HG03045 (cell line): ENCODE measurements around the gene TXN2.
"Not testable (repeated sequence)": the region's sequence is repeated elsewhere in the genome, so short reads cannot be mapped to it uniquely, and the experiment has no call there.

Experiments
- ATAC-seq: cut with Tn5 transposase; IDR thresholded peaks from one replicate; pipeline ENCODE4 v1.9.1; 2021; ENCODE audit warnings: mild to moderate bottlenecking, moderate library complexity; ENCODE audit not compliant: unreplicated experiment

TXN2 gene

DNA sequence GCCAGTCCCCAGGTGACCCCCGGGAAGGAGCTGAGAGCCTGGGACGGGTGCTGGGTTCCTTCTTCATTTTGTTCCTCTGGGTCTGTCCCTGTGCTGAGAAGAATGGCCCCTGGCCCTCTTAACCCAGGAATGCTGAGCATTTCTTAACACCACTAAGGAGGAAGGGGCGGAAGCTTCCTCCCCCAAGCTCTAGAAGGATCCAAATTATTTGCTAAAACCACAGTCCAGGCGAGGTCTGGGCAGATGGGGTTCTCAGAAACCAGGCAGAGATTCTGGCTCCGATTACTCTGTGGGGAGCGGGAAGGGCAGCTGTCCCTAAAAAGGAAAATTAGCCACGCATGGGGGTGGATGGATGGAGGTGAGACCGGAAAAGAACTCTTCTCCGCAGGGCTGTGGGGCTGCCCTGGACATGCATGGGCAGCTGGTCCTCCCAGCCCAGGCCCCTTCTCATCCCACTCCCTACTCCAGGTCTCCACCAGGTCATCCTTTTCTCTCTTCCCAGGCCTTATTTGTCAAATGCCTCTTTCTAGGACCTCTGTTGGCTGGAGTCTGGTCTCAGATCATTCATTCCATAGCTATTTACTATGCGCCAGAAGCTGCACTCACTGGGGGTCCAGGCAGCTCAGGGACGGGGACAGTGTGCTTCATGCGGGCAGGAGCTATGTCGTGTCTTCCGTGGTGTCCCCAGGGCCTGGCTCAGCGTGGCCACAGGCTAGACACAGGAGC lies 48.7 kb downstream of the TXN2 start:
- ATAC-seq: no peak

- ATAC-seq: no peak
Measured at GRCh38 chr22:36431977-36432376, 49.5 kb downstream of the TXN2 start.

DNA sequence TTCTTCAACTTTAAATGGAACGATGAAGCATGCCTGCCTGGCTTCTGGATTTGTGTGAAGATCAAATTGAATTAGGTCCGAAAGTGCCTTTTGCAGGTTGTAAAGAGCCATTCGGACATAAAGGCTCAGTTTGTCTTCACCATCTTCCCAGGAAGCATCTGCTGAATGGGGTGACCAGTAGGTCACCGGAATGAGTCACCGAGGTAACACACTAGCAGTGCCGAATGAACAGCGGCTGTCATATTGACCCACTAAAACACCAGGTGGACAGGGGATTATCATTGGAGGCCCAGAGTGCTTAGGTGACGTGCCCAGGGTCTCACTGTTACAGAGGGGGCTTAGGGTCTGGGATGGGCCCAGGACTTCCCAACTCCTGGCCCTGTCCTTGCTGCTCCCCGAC lies 50.6 kb downstream of the TXN2 start:
- ATAC-seq: no peak

GRCh38 chr22:36427952-36428351 lies 53.5 kb downstream of the TXN2 start:
- ATAC-seq: not testable (repeated sequence)

- no peak for ATAC-seq
Measured at GRCh38 chr22:36425977-36426523, 55.4 kb downstream of the TXN2 start.

DNA sequence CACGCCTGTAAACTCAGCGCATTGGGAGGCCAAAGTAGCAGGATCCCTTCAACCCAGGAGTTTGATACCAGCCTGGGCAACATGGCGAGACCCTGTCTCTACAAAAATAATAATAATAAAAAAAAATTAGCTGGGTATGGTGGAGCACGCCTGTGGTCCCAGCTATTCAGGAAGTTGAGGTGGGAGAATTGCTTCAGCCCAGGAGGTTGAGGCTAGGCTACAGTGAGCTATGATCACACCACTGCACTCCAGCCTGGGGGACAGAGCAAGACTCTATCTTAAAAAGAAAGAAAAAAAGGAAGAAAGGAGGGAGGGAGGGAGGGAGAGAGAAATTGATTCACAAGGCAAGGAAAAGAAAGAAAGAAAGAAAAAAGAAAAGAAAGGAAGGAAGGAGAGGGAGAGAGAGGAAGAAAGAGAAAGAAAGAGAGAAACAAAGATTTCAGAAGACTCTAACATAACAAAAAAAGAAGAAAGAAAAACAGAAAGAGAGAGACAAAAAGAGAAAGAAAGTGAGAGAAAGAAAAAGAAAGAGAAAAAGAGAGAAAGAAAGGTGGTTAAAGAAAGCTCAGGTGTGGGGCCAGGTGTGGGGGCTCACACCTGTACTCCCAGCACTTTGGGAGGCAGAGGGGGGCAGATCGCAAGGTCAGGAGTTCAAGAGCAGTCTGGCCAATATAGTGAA lies 56.4 kb downstream of the TXN2 start:
- ATAC-seq: no peak

DNA sequence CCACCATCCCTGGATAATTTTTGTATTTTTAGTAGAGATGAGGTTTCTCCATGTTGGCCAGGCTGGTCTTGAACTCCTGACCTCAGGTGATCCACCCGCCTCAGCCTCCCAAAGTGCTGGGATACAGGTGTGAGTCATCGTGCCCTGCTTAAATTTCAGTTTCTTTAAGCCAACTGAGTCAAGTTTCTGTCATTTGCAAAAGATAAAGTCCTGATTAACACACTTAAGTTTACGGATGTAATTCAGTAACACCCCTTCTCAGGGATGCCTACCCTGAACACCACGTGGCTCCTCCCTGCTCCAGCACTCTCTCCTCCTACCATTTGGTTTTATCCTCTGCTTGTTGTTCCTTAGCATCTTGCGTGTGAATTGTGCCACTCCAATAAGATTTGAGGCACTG lies 57.0 kb downstream of the TXN2 start:
- ATAC-seq: not testable (repeated sequence)

- no peak for ATAC-seq
Measured at GRCh38 chr22:36423461-36424404, 57.7 kb downstream of the TXN2 start.

- ATAC-seq: no peak
Measured at GRCh38 chr22:36422287-36423014, 59.0 kb downstream of the TXN2 start.

GRCh38 chr22:36419912-36420882 lies 61.2 kb downstream of the TXN2 start:
- ATAC-seq: no peak

- no peak for ATAC-seq
Measured at GRCh38 chr22:36419177-36419911, 62.1 kb downstream of the TXN2 start.

GRCh38 chr22:36417281-36417686 lies 64.2 kb downstream of the TXN2 start:
- ATAC-seq: no peak
